ENCODE data around the gene ETV7. TPM values are rescaled to one million over a fixed set of nuclear protein-coding genes. Genes with fewer than 3 reads are reported as not detected.

ETV7 gene
- total RNA-seq, 2 donors from 2014 or later: 2.6 to 5.4 TPM

DNA sequence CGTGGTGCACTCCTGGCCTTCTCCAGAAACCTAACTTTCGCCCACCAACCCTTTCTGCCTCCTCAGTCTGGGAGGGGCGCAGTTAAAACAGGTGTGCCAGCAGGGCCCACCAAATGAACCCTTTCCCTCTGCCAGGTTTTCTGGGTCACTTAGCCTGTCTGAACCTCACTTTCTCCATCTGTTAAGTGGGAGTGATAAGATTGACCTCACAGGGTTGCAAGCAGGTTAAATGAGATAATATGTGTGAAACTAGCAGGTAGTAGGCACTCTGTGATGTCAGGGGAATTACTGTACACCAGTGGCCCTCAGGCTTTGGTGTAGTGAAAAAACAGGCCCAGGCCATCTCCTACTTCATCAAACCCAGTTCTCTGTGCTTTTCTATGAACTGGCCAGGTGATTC is 64.9 kb downstream of the ETV7 start:
- Histone ChIP-seq H3K27me3 (replicated peaks; ENCODE audit: insufficient read depth) (no peaks in the 10 kb centered on the region), H3K4me1 (ENCODE audit: control insufficient read depth in 1 of 2, low read depth in 2 of 2) (no peaks in the 10 kb centered on the region), H3K4me3 (no peak overlapping the region), H3K36me3 (no peaks in the 10 kb centered on the region), H3K27ac (no peak overlapping the region), H3K9me3 (no peaks in the 10 kb centered on the region)
- TF ChIP-seq, protein P1, sequence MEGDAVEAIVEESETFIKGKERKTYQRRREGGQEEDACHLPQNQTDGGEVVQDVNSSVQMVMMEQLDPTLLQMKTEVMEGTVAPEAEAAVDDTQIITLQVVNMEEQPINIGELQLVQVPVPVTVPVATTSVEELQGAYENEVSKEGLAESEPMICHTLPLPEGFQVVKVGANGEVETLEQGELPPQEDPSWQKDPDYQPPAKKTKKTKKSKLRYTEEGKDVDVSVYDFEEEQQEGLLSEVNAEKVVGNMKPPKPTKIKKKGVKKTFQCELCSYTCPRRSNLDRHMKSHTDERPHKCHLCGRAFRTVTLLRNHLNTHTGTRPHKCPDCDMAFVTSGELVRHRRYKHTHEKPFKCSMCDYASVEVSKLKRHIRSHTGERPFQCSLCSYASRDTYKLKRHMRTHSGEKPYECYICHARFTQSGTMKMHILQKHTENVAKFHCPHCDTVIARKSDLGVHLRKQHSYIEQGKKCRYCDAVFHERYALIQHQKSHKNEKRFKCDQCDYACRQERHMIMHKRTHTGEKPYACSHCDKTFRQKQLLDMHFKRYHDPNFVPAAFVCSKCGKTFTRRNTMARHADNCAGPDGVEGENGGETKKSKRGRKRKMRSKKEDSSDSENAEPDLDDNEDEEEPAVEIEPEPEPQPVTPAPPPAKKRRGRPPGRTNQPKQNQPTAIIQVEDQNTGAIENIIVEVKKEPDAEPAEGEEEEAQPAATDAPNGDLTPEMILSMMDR (IDR thresholded peaks at IDR 0.05): no peak
- ATAC-seq (ENCODE audit: insufficient number of reproducible peaks, low FRiP score, low read depth) (no peak), DNase-seq (ENCODE audit: low spot score) (no peak)

GRCh38 chr6:36320475-36320874 is 67.0 kb downstream of the ETV7 start:
- Histone ChIP-seq H3K27ac (no peak overlapping the region), H3K4me1 (ENCODE audit: control insufficient read depth in 1 of 2, low read depth in 2 of 2) (no peaks in the 10 kb centered on the region), H3K27me3 (replicated peaks; ENCODE audit: insufficient read depth) (no peaks in the 10 kb centered on the region), H3K9me3 (no peaks in the 10 kb centered on the region), H3K36me3 (no peaks in the 10 kb centered on the region), H3K4me3 (no peak overlapping the region)
- TF ChIP-seq, protein P1 (IDR thresholded peaks at IDR 0.05): no peak
- ATAC-seq (ENCODE audit: insufficient number of reproducible peaks, low FRiP score, low read depth) (no peak), DNase-seq (ENCODE audit: low spot score) (no peak)

- TF ChIP-seq, protein P1 (IDR thresholded peaks at IDR 0.05): no peak
- Histone ChIP-seq H3K9me3 (no peaks in the 10 kb centered on the region), H3K27me3 (replicated peaks; ENCODE audit: insufficient read depth) (no peaks in the 10 kb centered on the region), H3K4me3 (no peak overlapping the region), H3K27ac (no peak overlapping the region), H3K4me1 (ENCODE audit: control insufficient read depth in 1 of 2, low read depth in 2 of 2) (no peaks in the 10 kb centered on the region), H3K36me3 (no peaks in the 10 kb centered on the region)
- DNase-seq (ENCODE audit: low spot score) (no peak), ATAC-seq (ENCODE audit: insufficient number of reproducible peaks, low FRiP score, low read depth) (no peak)
These were observed 67.6 kb downstream of the ETV7 start for GRCh38 chr6:36319821-36320220.

GRCh38 chr6:36319436-36319762 is 68.1 kb downstream of the ETV7 start:
- no peak for ATAC-seq (ENCODE audit: insufficient number of reproducible peaks, low FRiP score, low read depth)
- H3K9me3 ChIP-seq: no peaks in the 10 kb centered on the region
- no peaks in the 10 kb centered on the region for H3K4me1 ChIP-seq (ENCODE audit: control insufficient read depth in 1 of 2, low read depth in 2 of 2)
- TF ChIP-seq, protein P1 (IDR thresholded peaks at IDR 0.05): no peak
- no peaks in the 10 kb centered on the region for H3K27me3 ChIP-seq (replicated peaks; ENCODE audit: insufficient read depth)
- H3K27ac ChIP-seq: no peak overlapping the region
- no peaks in the 10 kb centered on the region for H3K36me3 ChIP-seq
- no peak overlapping the region for H3K4me3 ChIP-seq
- no peak for DNase-seq (ENCODE audit: low spot score)

- Histone ChIP-seq H3K4me3 (no peak overlapping the region), H3K4me1 (ENCODE audit: control insufficient read depth in 1 of 2, low read depth in 2 of 2) (no peaks in the 10 kb centered on the region), H3K27me3 (replicated peaks; ENCODE audit: insufficient read depth) (no peaks in the 10 kb centered on the region), H3K36me3 (no peaks in the 10 kb centered on the region), H3K27ac (no peak overlapping the region), H3K9me3 (no peaks in the 10 kb centered on the region)
- ATAC-seq (ENCODE audit: insufficient number of reproducible peaks, low FRiP score, low read depth): no peak
- TF ChIP-seq, protein P1 (IDR thresholded peaks at IDR 0.05): no peak
- no peak for DNase-seq (ENCODE audit: low spot score)
These were observed 68.6 kb downstream of the ETV7 start for GRCh38 chr6:36318690-36319435.
